HG02852 (cell line): ENCODE data around the gene MACC1.
A peak's percentile ranks its signal among the peaks of the same experiment; 100 is the strongest.
"Not testable (repeated sequence)": the region's sequence is repeated elsewhere in the genome, so short reads cannot be mapped to it uniquely, and the experiment has no call there.

ENCODE experiments used
- ATAC-seq: cut with Tn5 transposase; IDR thresholded peaks from one replicate; pipeline ENCODE4 v1.9.1; 2021; ENCODE audit warnings: mild to moderate bottlenecking, moderate library complexity; ENCODE audit not compliant: unreplicated experiment

The MACC1 gene

GRCh38 chr7:20133803-20134202, 83.4 kb downstream of the MACC1 start:
- no peak for ATAC-seq

GRCh38 chr7:20132585-20132984, 84.6 kb downstream of the MACC1 start:
- ATAC-seq: no peak

- ATAC-seq: no peak
Observed at GRCh38 chr7:20131776-20132175, 85.4 kb downstream of the MACC1 start.

GRCh38 chr7:20129920-20130319, 87.3 kb downstream of the MACC1 start:
- no peak for ATAC-seq

- ATAC-seq: no peak
Observed at GRCh38 chr7:20128001-20128400, 89.2 kb downstream of the MACC1 start.

- ATAC-seq: not testable (repeated sequence)
Observed at GRCh38 chr7:20126060-20126459, 91.1 kb downstream of the MACC1 start.

- not testable (repeated sequence) for ATAC-seq
Observed at GRCh38 chr7:20124087-20124486, 93.1 kb downstream of the MACC1 start.

GRCh38 chr7:20122653-20123316, 94.4 kb downstream of the MACC1 start:
- ATAC-seq: not testable (repeated sequence)

GRCh38 chr7:20122073-20122472, 95.1 kb downstream of the MACC1 start:
- no peak for ATAC-seq

- ATAC-seq: no peak
Observed at GRCh38 chr7:20121404-20121803, 95.8 kb downstream of the MACC1 start.

GRCh38 chr7:20120611-20121168, 96.5 kb downstream of the MACC1 start:
- ATAC-seq: not testable (repeated sequence)

GRCh38 chr7:20116869-20117268, 100.3 kb downstream of the MACC1 start:
- no peak for ATAC-seq

GRCh38 chr7:20114468-20114867, 102.7 kb downstream of the MACC1 start:
- ATAC-seq: peak; percentile 80

GRCh38 chr7:20113427-20114027, 103.7 kb downstream of the MACC1 start:
- ATAC-seq: peak; percentile 87

- ATAC-seq: no peak
Observed at GRCh38 chr7:20112696-20113095, 104.5 kb downstream of the MACC1 start.

GRCh38 chr7:20111821-20112542, 105.2 kb downstream of the MACC1 start:
- no peak for ATAC-seq

- no peak for ATAC-seq
Observed at GRCh38 chr7:20107582-20107981, 109.6 kb downstream of the MACC1 start.

GRCh38 chr7:20104696-20105095, 112.5 kb downstream of the MACC1 start:
- no peak for ATAC-seq

GRCh38 chr7:20102982-20103381, 114.2 kb downstream of the MACC1 start:
- no peak for ATAC-seq

- ATAC-seq: no peak
Observed at GRCh38 chr7:20095862-20096261, 121.3 kb downstream of the MACC1 start.

GRCh38 chr7:20095436-20095835, 121.7 kb downstream of the MACC1 start:
- ATAC-seq: no peak

GRCh38 chr7:20089431-20089830, 127.8 kb downstream of the MACC1 start:
- no peak for ATAC-seq
